MM.1S (cell line): ENCODE results near the gene KCNH1.

ENCODE experiments used
- DNase-seq: peaks from one replicate; pipeline ENCODE4 v3.0.0-alpha.2; 2015
- H2AFZ ChIP-seq: fragments of 300-600 bp; sonication (generic); 2 replicates; pipeline ENCODE4 v1.6.0; 2016; ENCODE audit warnings: antibody characterized with exemption, low read length
- H3F3A ChIP-seq: fragments of 300-600 bp; sonication (generic); 2 replicates; pipeline ENCODE4 v1.6.1; 2016; ENCODE audit warnings: mild to moderate bottlenecking, antibody characterized with exemption, low read length, moderate library complexity, mixed read lengths; ENCODE audit not compliant: insufficient read depth
- H3K27ac ChIP-seq: fragments of 300-600 bp; sonication (generic); 2 replicates; pipeline ENCODE4 v1.5.1; 2016; ENCODE audit warnings: mild to moderate bottlenecking, low read length
- H3K27me3 ChIP-seq: fragments of 300-600 bp; sonication (generic); replicated peaks from 2 replicates; pipeline ENCODE4 v1.6.0; 2016; ENCODE audit warnings: low read length; ENCODE audit not compliant: insufficient read depth
- H3K36me3 ChIP-seq: fragments of 300-600 bp; sonication (generic); replicated peaks from 2 replicates; pipeline ENCODE4 v1.6.1; 2016; ENCODE audit warnings: mild to moderate bottlenecking, low read length, mixed read lengths; ENCODE audit not compliant: insufficient read depth
- H3K4me1 ChIP-seq: fragments of 300-600 bp; sonication (generic); 2 replicates; pipeline ENCODE4 v1.6.1; 2016; ENCODE audit warnings: low read length, mixed read lengths
- H3K4me2 ChIP-seq: fragments of 300-600 bp; sonication (generic); 2 replicates; pipeline ENCODE4 v1.6.0; 2016; ENCODE audit warnings: low read depth, low read length
- H3K4me3 ChIP-seq: fragments of 300-600 bp; sonication (generic); 2 replicates; pipeline ENCODE4 v1.5.1; 2016; ENCODE audit warnings: low read length, mixed read lengths
- H3K79me2 ChIP-seq: fragments of 300-600 bp; sonication (generic); 2 replicates; pipeline ENCODE4 v1.6.1; 2016; ENCODE audit warnings: mixed run types, low read length, mixed read lengths
- H3K9ac ChIP-seq: fragments of 300-600 bp; sonication (generic); 2 replicates; pipeline ENCODE4 v1.6.1; 2016; ENCODE audit warnings: low read length, mixed read lengths
- H3K9me2 ChIP-seq: fragments of 300-600 bp; sonication (generic); replicated peaks from 2 replicates; pipeline ENCODE4 v1.6.1; 2016; ENCODE audit warnings: mild to moderate bottlenecking, low read length, mixed read lengths; ENCODE audit not compliant: insufficient read depth
- H3K9me3 ChIP-seq: fragments of 300-600 bp; sonication (generic); replicated peaks from 2 replicates; pipeline ENCODE4 v1.6.1; 2016; ENCODE audit warnings: mild to moderate bottlenecking, low read length, mixed read lengths; ENCODE audit not compliant: insufficient read depth
- H4K20me1 ChIP-seq: fragments of 300-600 bp; sonication (generic); 2 replicates; pipeline ENCODE4 v1.6.1; 2016; ENCODE audit warnings: mild to moderate bottlenecking, low read length, moderate library complexity, mixed read lengths; ENCODE audit not compliant: insufficient read depth
- CTCF ChIP-seq: fragments of 300-600 bp; sonication (generic); IDR thresholded peaks from 2 replicates; pipeline ENCODE4 v1.5.1; 2016; ENCODE audit warnings: antibody characterized with exemption, low read length, mixed read lengths
- EZH2 ChIP-seq: fragments of 300-600 bp; sonication (generic); optimal IDR thresholded peaks from 2 replicates; pipeline ENCODE3; 2017; ENCODE audit warnings: low read depth, mild to moderate bottlenecking, antibody characterized with exemption, low read length, mixed read lengths
- EZH2phosphoT487 ChIP-seq: fragments of 300-600 bp; sonication (generic); IDR thresholded peaks from 2 replicates; pipeline ENCODE4 v1.6.1; 2018; ENCODE audit warnings: antibody characterized with exemption, low read length

KCNH1 gene

GRCh38 chr1:210900079-210900478, 233.9 kb downstream of the KCNH1 start:
- Histone ChIP-seq H3K27me3 (no peaks in the 10 kb centered on the region), H3K4me2 (no peak overlapping the region), H3K4me3 (no peak overlapping the region), H3K9ac (no peak overlapping the region), H4K20me1 (no peaks in the 10 kb centered on the region), H3K36me3 (no peaks in the 10 kb centered on the region), H3K79me2 (no peaks in the 10 kb centered on the region), H3F3A (no peaks in the 10 kb centered on the region), H2AFZ (no peak overlapping the region), H3K27ac (no peak overlapping the region), H3K9me3 (no peaks in the 10 kb centered on the region), H3K9me2 (no peaks in the 10 kb centered on the region), H3K4me1 (no peaks in the 10 kb centered on the region)
- no peak for DNase-seq
- no peak for TF ChIP-seq EZH2
- TF ChIP-seq EZH2phosphoT487, result no peak
- no peak for TF ChIP-seq CTCF

GRCh38 chr1:210899676-210900075, 234.3 kb downstream of the KCNH1 start:
- Histone ChIP-seq H3K9me2 (no peaks in the 10 kb centered on the region), H3K36me3 (no peaks in the 10 kb centered on the region), H2AFZ (no peak overlapping the region), H3K27ac (no peak overlapping the region), H3K9ac (no peak overlapping the region), H3K27me3 (no peaks in the 10 kb centered on the region), H3F3A (no peaks in the 10 kb centered on the region), H3K9me3 (no peaks in the 10 kb centered on the region), H3K79me2 (no peaks in the 10 kb centered on the region), H3K4me2 (no peak overlapping the region), H4K20me1 (no peaks in the 10 kb centered on the region), H3K4me3 (no peak overlapping the region), H3K4me1 (no peaks in the 10 kb centered on the region)
- no peak for DNase-seq
- TF ChIP-seq EZH2phosphoT487, result no peak
- no peak for TF ChIP-seq EZH2
- no peak for TF ChIP-seq CTCF

- H3K9ac ChIP-seq, result no peak overlapping the region
- no peak overlapping the region for H3K4me3 ChIP-seq
- H3K4me1 ChIP-seq, result no peaks in the 10 kb centered on the region
- H3K27me3 ChIP-seq, result no peaks in the 10 kb centered on the region
- no peaks in the 10 kb centered on the region for H3K9me2 ChIP-seq
- H3K4me2 ChIP-seq, result no peak overlapping the region
- H3K79me2 ChIP-seq, result no peaks in the 10 kb centered on the region
- no peaks in the 10 kb centered on the region for H3F3A ChIP-seq
- H3K9me3 ChIP-seq, result no peaks in the 10 kb centered on the region
- H3K36me3 ChIP-seq, result no peaks in the 10 kb centered on the region
- no peaks in the 10 kb centered on the region for H4K20me1 ChIP-seq
- no peak overlapping the region for H2AFZ ChIP-seq
- TF ChIP-seq EZH2phosphoT487 (no peak), EZH2 (no peak), CTCF (no peak)
- DNase-seq, result no peak
- no peak overlapping the region for H3K27ac ChIP-seq
Observed at GRCh38 chr1:210898473-210898872, 235.5 kb downstream of the KCNH1 start.

GRCh38 chr1:210883821-210884220, 250.1 kb downstream of the KCNH1 start:
- Histone ChIP-seq H3K9me2 (no peaks in the 10 kb centered on the region), H3K79me2 (no peaks in the 10 kb centered on the region), H3K4me2 (no peak overlapping the region), H3K4me1 (no peaks in the 10 kb centered on the region), H2AFZ (no peak overlapping the region), H3K27me3 (no peaks in the 10 kb centered on the region), H3K4me3 (no peak overlapping the region), H3F3A (no peaks in the 10 kb centered on the region), H3K9me3 (no peaks in the 10 kb centered on the region), H4K20me1 (no peaks in the 10 kb centered on the region), H3K36me3 (no peaks in the 10 kb centered on the region), H3K9ac (no peak overlapping the region), H3K27ac (no peak overlapping the region)
- DNase-seq, result no peak
- no peak for TF ChIP-seq EZH2
- no peak for TF ChIP-seq EZH2phosphoT487
- TF ChIP-seq CTCF, result no peak
